Neuron (in vitro differentiated cells): ENCODE measurements around the gene VPS33A.
"Not testable (repeated sequence)": the region's sequence is repeated elsewhere in the genome, so short reads cannot be mapped to it uniquely, and the experiment has no call there.

Experiments used
- H2AFZ ChIP-seq: one replicate; pipeline ENCODE4 v1.6.1; 2013; ENCODE audit warnings: low read depth, mild to moderate bottlenecking, inconsistent platforms, low read length, moderate library complexity
- H3K27me3 ChIP-seq: one replicate; pipeline ENCODE4 v1.6.1; 2013; ENCODE audit warnings: low read length; ENCODE audit not compliant: insufficient read depth
- H3K36me3 ChIP-seq: one replicate; pipeline ENCODE4 v1.6.1; 2013; ENCODE audit warnings: low read length; ENCODE audit not compliant: insufficient read depth
- H3K4me1 ChIP-seq: one replicate; pipeline ENCODE4 v1.6.1; 2013; ENCODE audit warnings: low read length; ENCODE audit not compliant: insufficient read depth
- H3K4me3 ChIP-seq: 2 replicates; pipeline ENCODE4 v1.5.1; 2013; ENCODE audit warnings: mild to moderate bottlenecking, low read length, moderate library complexity
- H3K9me3 ChIP-seq: one replicate; pipeline ENCODE4 v1.6.1; 2013; ENCODE audit warnings: low read length

Gene VPS33A

DNA sequence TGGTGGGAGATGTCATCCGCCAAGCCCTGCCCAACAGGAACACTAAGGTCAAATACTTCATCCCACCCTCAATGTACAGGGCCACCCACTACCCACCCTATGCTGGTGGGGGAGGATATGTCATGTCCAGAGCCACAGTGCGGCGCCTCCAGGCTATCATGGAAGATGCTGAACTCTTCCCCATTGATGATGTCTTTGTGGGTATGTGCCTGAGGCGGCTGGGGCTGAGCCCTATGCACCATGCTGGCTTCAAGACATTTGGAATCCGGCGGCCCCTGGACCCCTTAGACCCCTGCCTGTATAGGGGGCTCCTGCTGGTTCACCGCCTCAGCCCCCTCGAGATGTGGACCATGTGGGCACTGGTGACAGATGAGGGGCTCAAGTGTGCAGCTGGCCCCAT is 59.3 kb downstream of the VPS33A start:
- H3K27me3 ChIP-seq: peaks cover 33% of the 10 kb centered on the region
- H3K9me3 ChIP-seq: no peaks in the 10 kb centered on the region
- H3K4me1 ChIP-seq: peaks cover 3% of the 10 kb centered on the region
- H3K36me3 ChIP-seq: peaks cover 49% of the 10 kb centered on the region
- H2AFZ ChIP-seq: no peak overlapping the region
- no peak overlapping the region for H3K4me3 ChIP-seq

DNA sequence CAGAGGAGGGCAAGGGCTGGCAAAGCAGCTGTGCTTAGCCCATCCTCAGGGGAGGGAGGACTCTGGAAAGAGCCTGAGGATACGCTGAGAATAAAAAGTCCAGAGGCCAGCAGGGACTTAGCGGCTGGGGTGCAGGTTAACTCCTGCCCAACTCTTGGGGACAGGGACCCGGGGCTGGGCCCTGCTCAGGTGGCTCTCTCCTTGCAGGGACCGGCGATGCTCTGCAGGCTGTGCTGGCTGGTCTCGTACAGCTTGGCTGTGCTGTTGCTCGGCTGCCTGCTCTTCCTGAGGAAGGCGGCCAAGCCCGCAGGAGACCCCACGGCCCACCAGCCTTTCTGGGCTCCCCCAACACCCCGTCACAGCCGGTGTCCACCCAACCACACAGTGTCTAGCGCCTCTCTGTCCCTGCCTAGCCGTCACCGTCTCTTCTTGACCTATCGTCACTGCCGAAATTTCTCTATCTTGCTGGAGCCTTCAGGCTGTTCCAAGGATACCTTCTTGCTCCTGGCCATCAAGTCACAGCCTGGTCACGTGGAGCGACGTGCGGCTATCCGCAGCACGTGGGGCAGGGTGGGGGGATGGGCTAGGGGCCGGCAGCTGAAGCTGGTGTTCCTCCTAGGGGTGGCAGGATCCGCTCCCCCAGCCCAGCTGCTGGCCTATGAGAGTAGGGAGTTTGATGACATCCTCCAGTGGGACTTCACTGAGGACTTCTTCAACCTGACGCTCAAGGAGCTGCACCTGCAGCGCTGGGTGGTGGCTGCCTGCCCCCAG is 60.0 kb downstream of the VPS33A start:
- peaks cover 40% of the 10 kb centered on the region for H3K27me3 ChIP-seq
- H3K4me3 ChIP-seq: no peak overlapping the region
- H3K4me1 ChIP-seq: peaks cover 3% of the 10 kb centered on the region
- H3K36me3 ChIP-seq: peaks cover 43% of the 10 kb centered on the region
- no peaks in the 10 kb centered on the region for H3K9me3 ChIP-seq
- no peak overlapping the region for H2AFZ ChIP-seq

DNA sequence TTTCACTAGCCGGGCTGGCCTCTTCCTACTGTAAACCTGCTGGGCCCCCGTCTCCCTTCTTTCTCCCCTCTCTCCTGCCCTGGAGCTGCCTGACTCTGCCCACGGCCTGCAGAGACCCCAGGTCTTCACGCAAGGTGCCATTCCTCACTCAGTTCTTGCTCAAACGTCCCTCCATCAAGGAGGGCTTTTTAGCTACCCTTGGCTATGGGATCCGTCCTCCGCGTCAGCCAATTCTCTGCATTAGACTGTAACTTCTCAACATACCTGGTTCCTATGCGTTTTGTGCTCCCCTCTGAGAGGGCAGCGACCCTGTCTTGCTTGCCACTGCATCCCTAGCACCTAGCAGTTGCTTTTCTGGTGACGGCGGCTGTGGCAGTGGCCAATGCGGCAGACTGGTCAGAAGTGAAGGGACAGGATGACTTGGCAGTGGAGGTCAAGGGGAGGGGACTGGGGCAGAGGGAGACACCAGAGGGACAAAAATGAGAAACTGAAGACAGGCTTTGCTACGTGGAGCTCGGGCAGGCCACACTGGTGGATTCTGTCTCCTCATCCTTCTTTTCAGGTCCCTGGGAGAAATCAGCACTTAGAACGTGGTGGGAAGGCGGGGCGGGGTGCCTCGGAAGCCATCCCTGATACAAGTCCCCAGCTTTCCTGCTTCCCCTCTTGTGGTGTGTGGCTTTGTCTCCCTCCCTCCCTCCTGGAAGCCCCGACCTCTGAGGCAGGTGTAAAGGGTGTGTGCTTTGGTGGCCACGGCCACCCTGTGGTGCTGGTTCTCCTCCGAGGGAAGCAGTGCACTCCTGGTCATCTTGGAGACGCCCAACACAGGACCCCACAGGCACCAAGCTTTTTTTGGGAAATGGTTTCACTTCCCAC is 61.0 kb downstream of the VPS33A start:
- Histone ChIP-seq H3K9me3 (no peaks in the 10 kb centered on the region), H3K36me3 (peaks cover 35% of the 10 kb centered on the region), H3K4me3 (no peak overlapping the region), H3K4me1 (peaks cover 3% of the 10 kb centered on the region), H2AFZ (no peak overlapping the region), H3K27me3 (peaks cover 42% of the 10 kb centered on the region)

DNA sequence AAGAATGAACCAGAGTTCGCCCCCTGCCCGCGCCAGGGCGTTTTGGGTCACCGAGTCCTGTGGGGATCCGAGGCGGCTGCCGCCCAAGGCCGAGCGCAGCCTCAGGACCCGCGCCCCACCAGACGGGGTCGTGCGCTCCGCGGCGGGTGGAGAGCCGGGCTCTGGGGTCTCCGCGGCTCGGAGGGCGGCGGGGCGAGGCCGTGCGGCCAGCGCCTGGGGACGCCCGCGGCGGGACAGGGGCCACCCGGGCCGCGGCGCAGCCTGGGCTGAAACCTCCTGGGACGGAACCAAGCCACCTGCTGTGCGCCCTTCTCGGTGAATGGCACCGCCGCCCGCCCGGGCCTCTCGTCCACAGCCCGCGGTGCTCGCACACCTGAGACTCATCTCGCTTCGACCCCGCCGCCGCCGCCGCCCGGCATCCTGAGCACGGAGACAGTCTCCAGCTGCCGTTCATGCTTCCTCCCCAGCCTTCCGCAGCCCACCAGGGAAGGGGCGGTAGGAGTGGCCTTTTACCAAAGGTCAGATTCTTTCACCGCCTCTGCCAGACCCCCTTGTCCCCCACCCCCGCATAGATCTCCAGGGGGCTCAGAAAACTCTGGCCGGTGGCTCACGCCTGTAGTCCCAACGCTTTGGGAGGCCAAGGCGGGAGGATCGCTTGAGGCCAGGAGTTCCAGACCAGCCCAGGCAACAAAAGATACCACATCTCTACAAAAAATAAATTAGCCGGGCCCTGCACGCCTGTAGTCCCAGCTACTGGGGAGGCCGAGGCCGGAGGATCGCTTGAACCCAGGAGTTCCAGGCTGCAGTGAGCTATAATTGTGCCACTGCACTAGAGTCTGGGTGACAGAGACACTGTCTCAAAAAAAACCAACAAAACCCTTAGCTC is 61.9 kb downstream of the VPS33A start:
- peaks cover 48% of the 10 kb centered on the region for H3K27me3 ChIP-seq
- H3K4me3 ChIP-seq: peak overlapping the region; percentile 44
- peaks cover 26% of the 10 kb centered on the region for H3K36me3 ChIP-seq
- H3K9me3 ChIP-seq: peaks cover 3% of the 10 kb centered on the region
- H2AFZ ChIP-seq: peak overlapping the region; percentile 23
- H3K4me1 ChIP-seq: peaks cover 3% of the 10 kb centered on the region

DNA sequence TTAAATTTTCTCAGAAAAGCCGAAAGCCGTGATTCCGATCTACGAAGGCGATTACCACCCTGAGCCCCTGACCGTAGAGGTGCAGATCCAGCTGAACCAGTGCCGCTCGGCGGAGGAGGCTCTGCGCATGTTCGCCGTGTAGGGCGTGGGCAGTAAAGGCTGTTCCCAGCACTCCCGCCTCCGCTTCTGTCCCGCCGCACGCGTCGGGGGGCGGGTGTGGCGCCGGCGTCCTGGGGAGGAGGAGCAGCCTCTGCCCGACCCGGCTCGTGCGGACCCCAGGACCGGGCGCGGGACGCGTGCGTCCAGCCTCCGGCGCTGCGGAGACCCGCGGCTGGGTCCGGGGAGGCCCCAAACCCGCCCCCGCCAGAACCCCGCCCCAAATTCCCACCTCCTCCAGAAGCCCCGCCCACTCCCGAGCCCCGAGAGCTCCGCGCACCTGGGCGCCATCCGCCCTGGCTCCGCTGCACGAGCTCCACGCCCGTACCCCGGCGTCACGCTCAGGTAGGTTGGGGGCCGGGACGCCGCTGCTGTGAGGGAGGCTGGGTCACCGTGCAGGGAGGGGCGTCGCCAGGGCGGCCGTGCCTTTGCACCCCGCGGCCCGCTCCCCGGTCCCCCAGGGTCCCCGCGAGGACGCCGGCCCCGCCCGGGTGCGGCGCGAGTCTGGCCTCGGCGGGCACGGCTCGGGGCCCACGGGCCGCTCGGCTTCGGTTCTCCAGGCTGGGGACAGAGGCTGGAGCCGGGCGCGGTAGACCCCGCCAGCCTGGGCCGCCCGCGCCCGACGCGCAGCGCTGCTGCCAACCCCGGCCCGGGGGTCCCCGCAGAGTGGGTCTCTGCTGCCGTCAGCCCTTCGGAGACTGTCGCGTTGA is 62.8 kb downstream of the VPS33A start, which contains the start of gene B3GNT4:
B3GNT4 (plus strand) TSS at position 409 of the 866 bp plus-strand sequence. CDS start 910 bp downstream, outside the sequence.
- Histone ChIP-seq H2AFZ (peak within 1 kb of the TSS; percentile 23), H3K36me3 (peaks cover 23% of the 10 kb centered on the region), H3K4me1 (peaks cover 3% of the 10 kb centered on the region), H3K9me3 (peaks cover 3% of the 10 kb centered on the region), H3K27me3 (peaks cover 48% of the 10 kb centered on the region), H3K4me3 (peak within 1 kb of the TSS; percentile 44)

DNA sequence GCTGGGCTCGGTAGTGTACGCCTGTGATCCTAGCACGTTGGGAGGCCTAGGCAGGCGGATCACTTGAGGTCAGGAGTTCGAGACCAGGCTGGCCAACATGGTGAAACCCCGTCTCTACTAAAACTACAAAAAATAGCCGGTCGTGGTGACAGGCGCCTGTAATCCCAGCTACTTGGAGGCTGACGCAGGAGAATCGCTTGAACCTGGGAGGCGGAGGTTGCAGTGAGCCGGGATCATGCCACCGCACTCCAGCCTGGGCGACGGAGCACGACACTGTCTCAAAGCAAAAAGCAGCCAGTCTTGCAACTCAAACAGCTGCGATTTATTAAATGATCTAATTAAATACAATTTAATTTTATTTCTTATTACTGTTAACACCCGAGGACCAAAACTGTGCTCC is 63.5 kb downstream of the VPS33A start:
- Histone ChIP-seq H3K4me3 (peak overlapping the region; percentile 44), H2AFZ (peak overlapping the region; percentile 23), H3K27me3 (peaks cover 49% of the 10 kb centered on the region), H3K36me3 (peaks cover 16% of the 10 kb centered on the region)
- H3K4me1 ChIP-seq, H3K9me3 ChIP-seq: not testable (repeated sequence)

DNA sequence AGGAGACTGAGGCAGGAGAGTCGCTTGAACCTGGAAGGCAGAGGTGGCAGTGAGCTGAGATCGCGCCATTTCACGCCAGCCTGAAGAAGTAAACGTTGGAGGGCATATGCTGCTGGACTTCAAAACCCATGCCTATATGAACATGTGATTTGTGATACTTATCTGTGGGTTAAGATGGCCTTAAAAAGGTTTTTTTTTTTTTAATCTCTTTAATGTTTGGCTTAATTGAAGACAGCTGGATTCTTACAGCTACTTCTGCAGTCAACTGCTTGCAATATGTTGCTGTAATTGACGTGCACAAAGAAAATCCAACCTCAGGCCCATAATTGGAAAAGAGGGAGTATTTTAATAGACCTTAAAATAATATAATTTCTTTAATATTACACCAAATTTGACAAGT is 64.3 kb downstream of the VPS33A start:
- Histone ChIP-seq H3K4me3 (no peak overlapping the region), H2AFZ (no peak overlapping the region), H3K36me3 (peaks cover 8% of the 10 kb centered on the region), H3K4me1 (peaks cover 3% of the 10 kb centered on the region), H3K27me3 (peaks cover 49% of the 10 kb centered on the region), H3K9me3 (peaks cover 3% of the 10 kb centered on the region)

DNA sequence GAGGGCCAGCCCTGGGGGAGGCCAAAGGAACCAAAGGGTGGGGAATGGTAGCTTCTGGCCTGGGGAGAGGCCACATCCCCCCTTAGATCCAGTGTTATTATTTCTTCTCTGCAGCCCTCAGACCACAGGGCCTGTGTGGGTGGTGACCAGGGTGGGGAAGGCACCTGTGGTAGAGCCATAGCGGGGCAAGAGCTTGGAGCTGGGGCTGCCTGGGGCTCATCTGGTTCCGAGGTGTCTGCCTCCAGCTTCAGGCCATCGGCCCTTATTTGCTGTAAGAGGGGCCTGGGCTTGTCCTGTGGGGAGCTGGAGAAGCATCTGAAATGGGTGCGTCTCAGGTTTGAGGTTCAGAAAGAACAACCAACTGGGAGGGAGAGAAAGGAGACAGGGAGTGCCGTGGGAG is 64.9 kb downstream of the VPS33A start:
- Histone ChIP-seq H3K36me3 (peaks cover 1% of the 10 kb centered on the region), H3K4me1 (peaks cover 3% of the 10 kb centered on the region), H3K4me3 (no peak overlapping the region), H3K27me3 (peaks cover 49% of the 10 kb centered on the region), H2AFZ (no peak overlapping the region), H3K9me3 (peaks cover 5% of the 10 kb centered on the region)

DNA sequence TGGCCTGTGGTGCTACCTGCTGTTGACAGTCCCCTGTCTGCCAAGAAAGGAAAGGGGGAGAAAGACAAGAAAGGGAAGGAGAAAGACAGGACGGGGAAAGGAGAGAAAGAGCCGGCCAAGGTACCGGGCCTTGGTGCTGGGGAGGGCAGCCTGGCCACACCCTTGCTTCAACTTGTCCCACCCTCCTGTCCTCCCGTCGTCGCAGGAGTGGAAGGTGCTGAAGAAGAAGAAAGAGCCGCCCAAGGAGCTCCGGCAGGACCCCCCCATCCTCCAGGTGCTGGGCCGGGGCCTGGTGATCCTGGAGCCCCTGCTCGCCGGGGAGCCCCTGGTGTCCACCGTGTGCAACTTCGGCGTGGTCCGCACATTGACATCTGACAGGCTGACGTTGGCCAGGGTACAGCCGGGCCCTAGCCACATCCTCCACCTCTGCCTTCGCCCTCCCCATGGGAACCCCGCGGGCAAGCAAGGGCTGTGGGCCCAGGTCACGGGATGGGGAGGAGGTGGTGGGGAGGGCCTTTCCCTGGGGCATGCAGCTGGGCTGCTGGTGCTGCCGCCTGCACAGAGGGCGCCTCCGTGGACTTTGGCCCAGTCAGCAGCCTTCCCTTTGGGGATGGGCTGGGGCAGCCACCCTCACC is 65.6 kb downstream of the VPS33A start:
- no peak overlapping the region for H3K4me3 ChIP-seq
- H2AFZ ChIP-seq: no peak overlapping the region
- peaks cover 3% of the 10 kb centered on the region for H3K4me1 ChIP-seq
- peaks cover 5% of the 10 kb centered on the region for H3K9me3 ChIP-seq
- peaks cover 49% of the 10 kb centered on the region for H3K27me3 ChIP-seq
- no peaks in the 10 kb centered on the region for H3K36me3 ChIP-seq

DNA sequence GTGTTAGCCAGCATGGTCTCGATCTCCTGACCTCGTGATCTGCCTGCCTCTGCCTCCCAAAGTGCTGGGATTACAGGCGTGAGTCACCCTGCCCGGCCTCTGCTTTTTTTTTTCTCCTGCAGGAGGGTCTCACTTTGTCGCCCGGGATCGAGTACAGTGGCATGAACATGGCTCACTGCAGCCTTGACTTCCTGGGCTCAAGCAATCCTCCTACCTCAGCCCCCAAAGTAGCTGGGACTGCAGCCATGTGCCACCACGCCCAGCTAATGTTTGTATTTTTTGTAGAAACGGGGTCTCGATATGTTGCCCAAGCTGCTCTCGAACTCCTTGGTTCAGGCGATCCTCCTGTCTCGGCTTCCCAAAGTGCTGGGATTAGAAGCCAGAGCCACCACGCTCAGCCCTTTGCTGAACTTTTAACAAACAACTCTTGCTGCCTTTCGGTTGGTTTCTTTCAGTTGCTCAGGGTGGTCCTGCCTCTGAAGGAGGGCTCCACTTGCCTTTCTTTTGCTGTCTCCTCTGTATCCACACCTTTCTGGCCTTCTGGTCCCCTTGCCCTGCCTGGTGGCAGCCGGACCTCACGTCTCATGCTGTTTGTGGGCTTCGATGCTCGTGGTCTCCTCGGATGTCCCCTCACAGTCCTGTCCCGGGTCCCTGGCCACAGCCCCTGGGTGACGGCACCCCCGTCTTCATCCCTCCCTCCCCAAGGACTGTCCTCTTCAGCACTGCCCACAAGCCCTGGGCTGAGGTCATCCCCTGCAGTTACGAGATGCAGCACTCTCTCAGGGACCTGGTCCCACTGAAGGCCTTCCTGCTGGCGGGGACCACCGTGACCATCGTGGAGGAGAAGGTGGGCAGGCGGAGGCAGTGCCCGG is 66.6 kb downstream of the VPS33A start:
- Histone ChIP-seq H2AFZ (no peak overlapping the region), H3K27me3 (peaks cover 40% of the 10 kb centered on the region), H3K4me3 (no peak overlapping the region), H3K9me3 (peaks cover 5% of the 10 kb centered on the region), H3K36me3 (no peaks in the 10 kb centered on the region), H3K4me1 (peaks cover 3% of the 10 kb centered on the region)

DNA sequence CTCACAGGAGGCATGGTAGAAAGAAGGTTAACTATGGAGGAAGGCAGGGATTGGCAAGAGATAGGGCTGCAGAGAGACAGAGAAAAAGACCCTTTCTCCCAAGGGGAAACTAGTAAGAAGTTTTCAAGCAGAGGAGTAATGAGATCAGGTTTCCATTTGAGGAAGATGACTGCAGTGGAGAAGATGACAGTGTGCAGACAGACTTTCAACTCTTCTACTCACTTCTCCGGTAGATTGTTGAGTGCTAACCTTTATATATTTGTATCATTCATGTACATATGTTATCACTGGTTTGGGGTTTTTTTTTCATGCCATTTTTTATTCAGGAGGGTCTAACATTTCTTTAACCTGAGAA is 68.7 kb downstream of the VPS33A start:
- no peak overlapping the region for H2AFZ ChIP-seq
- H3K4me1 ChIP-seq: no peaks in the 10 kb centered on the region
- peaks cover 21% of the 10 kb centered on the region for H3K27me3 ChIP-seq
- no peak overlapping the region for H3K4me3 ChIP-seq
- H3K9me3 ChIP-seq: peaks cover 5% of the 10 kb centered on the region
- H3K36me3 ChIP-seq: no peaks in the 10 kb centered on the region
